Measurements from ENCODE around the gene UBXN1. TPM values are rescaled to one million over a fixed set of nuclear protein-coding genes. Genes with fewer than 3 reads are reported as not detected.
A peak's percentile ranks its signal among the peaks of the same experiment; 100 is the strongest.
"Not testable (repeated sequence)": the region's sequence is repeated elsewhere in the genome, so short reads cannot be mapped to it uniquely, and the experiment has no call there.

UBXN1 gene
- total RNA-seq, 2 donors from 2014 or later = 88.6 to 159 TPM

- no peaks in the 10 kb centered on the region for H3K9me3 ChIP-seq
- H3K4me1 ChIP-seq (ENCODE audit: control insufficient read depth in 1 of 2, low read depth in 2 of 2) = peaks cover 12 to 44% of the 10 kb centered on the region in 2 donors
- TF ChIP-seq CTCF (IDR thresholded peaks at IDR 0.05) = no peak
- peak overlapping the region in 1 of 2 donors; percentile 89 for H3K27ac ChIP-seq
- ATAC-seq (ENCODE audit: insufficient number of reproducible peaks, low FRiP score, low read depth) (no peak), DNase-seq (ENCODE audit: low spot score) (no peak)
- no peaks in the 10 kb centered on the region for H3K27me3 ChIP-seq (replicated peaks; ENCODE audit: insufficient read depth)
- peaks cover 10% of the 10 kb centered on the region for H3K36me3 ChIP-seq
- H3K4me3 ChIP-seq = peak overlapping the region; percentile 71
Observed at GRCh38 chr11:62708392-62708791, 29.5 kb upstream of the UBXN1 start.

GRCh38 chr11:62707277-62707861 lies 28.5 kb upstream of the UBXN1 start, which contains the start of the genes BSCL2 and GNG3:
Gene BSCL2 (minus strand): TSS chr11:62707424. CDS start chr11:62707195, 229 bp downstream.
Gene GNG3 (plus strand): TSS chr11:62707676. CDS start chr11:62708296, 620 bp downstream.
- no peaks in the 10 kb centered on the region for H3K27me3 ChIP-seq (replicated peaks; ENCODE audit: insufficient read depth)
- peak within 1 kb of the TSS; percentile 82 for H3K4me3 ChIP-seq
- H3K9me3 ChIP-seq = no peaks in the 10 kb centered on the region
- DNase-seq (ENCODE audit: low spot score) = no peak
- ATAC-seq (ENCODE audit: insufficient number of reproducible peaks, low FRiP score, low read depth) = no peak
- peak within 1 kb of the TSS; percentile 59 to 62 for H3K27ac ChIP-seq
- no peak for TF ChIP-seq CTCF (IDR thresholded peaks at IDR 0.05)
- H3K4me1 ChIP-seq (ENCODE audit: control insufficient read depth in 1 of 2, low read depth in 2 of 2) = peaks cover 12 to 44% of the 10 kb centered on the region in 2 donors
- peaks cover 10% of the 10 kb centered on the region for H3K36me3 ChIP-seq

GRCh38 chr11:62706850-62707247 lies 28.0 kb upstream of the UBXN1 start:
- Histone ChIP-seq H3K27ac (peak overlapping the region; percentile 59 to 62), H3K4me1 (ENCODE audit: control insufficient read depth in 1 of 2, low read depth in 2 of 2) (peaks cover 12 to 44% of the 10 kb centered on the region in 2 donors)
- no peak for DNase-seq (ENCODE audit: low spot score)

GRCh38 chr11:62705880-62706849 lies 27.3 kb upstream of the UBXN1 start:
- peaks cover 5% of the 10 kb centered on the region for H3K36me3 ChIP-seq
- H3K27ac ChIP-seq = peak overlapping the region; percentile 59 to 74
- ATAC-seq (ENCODE audit: insufficient number of reproducible peaks, low FRiP score, low read depth) = peak; percentile 71
- peak overlapping the region; percentile 82 for H3K4me3 ChIP-seq
- no peaks in the 10 kb centered on the region for H3K9me3 ChIP-seq
- H3K4me1 ChIP-seq (ENCODE audit: control insufficient read depth in 1 of 2, low read depth in 2 of 2) = peaks cover 12 to 44% of the 10 kb centered on the region in 2 donors
- no peak for TF ChIP-seq CTCF (IDR thresholded peaks at IDR 0.05)
- H3K27me3 ChIP-seq (replicated peaks; ENCODE audit: insufficient read depth) = no peaks in the 10 kb centered on the region
- peak; percentile 91 for DNase-seq (ENCODE audit: low spot score)

More at GRCh38 chr11:62706850-62707247, 28.0 kb upstream of the UBXN1 start:
- no peaks in the 10 kb centered on the region for H3K9me3 ChIP-seq
- ATAC-seq (ENCODE audit: insufficient number of reproducible peaks, low FRiP score, low read depth) = no peak
- peak overlapping the region; percentile 82 for H3K4me3 ChIP-seq
- TF ChIP-seq CTCF (IDR thresholded peaks at IDR 0.05) = no peak
- peaks cover 10% of the 10 kb centered on the region for H3K36me3 ChIP-seq
- H3K27me3 ChIP-seq (replicated peaks; ENCODE audit: insufficient read depth) = no peaks in the 10 kb centered on the region

GRCh38 chr11:62705413-62705812 lies 26.5 kb upstream of the UBXN1 start:
- Histone ChIP-seq H3K36me3 (peaks cover under 1% of the 10 kb centered on the region), H3K27ac (peak overlapping the region; percentile 59 to 74), H3K4me1 (ENCODE audit: control insufficient read depth in 1 of 2, low read depth in 2 of 2) (peaks cover 12 to 39% of the 10 kb centered on the region in 2 donors), H3K4me3 (peak overlapping the region; percentile 82), H3K9me3 (no peaks in the 10 kb centered on the region), H3K27me3 (replicated peaks; ENCODE audit: insufficient read depth) (no peaks in the 10 kb centered on the region)
- no peak for DNase-seq (ENCODE audit: low spot score)
- no peak for TF ChIP-seq CTCF (IDR thresholded peaks at IDR 0.05)
- no peak for ATAC-seq (ENCODE audit: insufficient number of reproducible peaks, low FRiP score, low read depth)

- not testable (repeated sequence) for DNase-seq (ENCODE audit: low spot score); ATAC-seq (ENCODE audit: insufficient number of reproducible peaks, low FRiP score, low read depth); H3K36me3 ChIP-seq; H3K27me3 ChIP-seq (replicated peaks; ENCODE audit: insufficient read depth); H3K9me3 ChIP-seq; H3K4me3 ChIP-seq; H3K27ac ChIP-seq
- peaks cover 7 to 30% of the 10 kb centered on the region in 2 donors for H3K4me1 ChIP-seq (ENCODE audit: control insufficient read depth in 1 of 2, low read depth in 2 of 2)
Observed at GRCh38 chr11:62703921-62704320, 25.0 kb upstream of the UBXN1 start.
